ENCODE measurements around the gene NEK7.
"Not testable (repeated sequence)": the region's sequence is repeated elsewhere in the genome, so short reads cannot be mapped to it uniquely, and the experiment has no call there.

DNA sequence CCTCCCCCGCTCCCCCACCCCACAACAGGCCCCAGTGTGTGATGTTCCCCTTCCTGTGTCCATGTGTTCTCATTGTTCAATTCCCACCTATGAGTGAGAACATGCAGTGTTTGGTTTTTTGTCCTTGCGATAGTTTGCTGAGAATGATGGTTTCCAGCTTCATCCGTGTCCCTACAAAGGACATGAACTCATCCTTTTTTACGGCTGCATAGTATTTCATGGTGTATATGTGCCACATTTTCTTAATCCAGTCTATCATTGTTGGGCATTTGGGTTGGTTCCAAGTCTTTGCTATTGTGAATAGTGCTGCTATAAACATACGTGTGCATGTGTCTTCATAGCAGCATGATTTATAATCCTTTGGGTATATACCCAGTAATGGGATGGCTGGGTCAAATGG is 70.2 kb downstream of the NEK7 start:
- TF ChIP-seq, protein P1, sequence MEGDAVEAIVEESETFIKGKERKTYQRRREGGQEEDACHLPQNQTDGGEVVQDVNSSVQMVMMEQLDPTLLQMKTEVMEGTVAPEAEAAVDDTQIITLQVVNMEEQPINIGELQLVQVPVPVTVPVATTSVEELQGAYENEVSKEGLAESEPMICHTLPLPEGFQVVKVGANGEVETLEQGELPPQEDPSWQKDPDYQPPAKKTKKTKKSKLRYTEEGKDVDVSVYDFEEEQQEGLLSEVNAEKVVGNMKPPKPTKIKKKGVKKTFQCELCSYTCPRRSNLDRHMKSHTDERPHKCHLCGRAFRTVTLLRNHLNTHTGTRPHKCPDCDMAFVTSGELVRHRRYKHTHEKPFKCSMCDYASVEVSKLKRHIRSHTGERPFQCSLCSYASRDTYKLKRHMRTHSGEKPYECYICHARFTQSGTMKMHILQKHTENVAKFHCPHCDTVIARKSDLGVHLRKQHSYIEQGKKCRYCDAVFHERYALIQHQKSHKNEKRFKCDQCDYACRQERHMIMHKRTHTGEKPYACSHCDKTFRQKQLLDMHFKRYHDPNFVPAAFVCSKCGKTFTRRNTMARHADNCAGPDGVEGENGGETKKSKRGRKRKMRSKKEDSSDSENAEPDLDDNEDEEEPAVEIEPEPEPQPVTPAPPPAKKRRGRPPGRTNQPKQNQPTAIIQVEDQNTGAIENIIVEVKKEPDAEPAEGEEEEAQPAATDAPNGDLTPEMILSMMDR (IDR thresholded peaks at IDR 0.05; ENCODE audit: low read length) = not testable (repeated sequence)
- TF ChIP-seq EZH2 (optimal IDR thresholded peaks at IDR 0.05; ENCODE audit: low read depth, low read length); EZH2phosphoT487 (IDR thresholded peaks at IDR 0.05; ENCODE audit: low read length): not testable (repeated sequence)
